ENCODE data around the gene ZNF613. TPM values are rescaled to one million over a fixed set of nuclear protein-coding genes. Genes with fewer than 3 reads are reported as not detected.
"Not testable (repeated sequence)": the region's sequence is repeated elsewhere in the genome, so short reads cannot be mapped to it uniquely, and the experiment has no call there.

The ZNF613 gene
- total RNA-seq, 1 donor from 2014 or later, result 5.5 TPM

DNA sequence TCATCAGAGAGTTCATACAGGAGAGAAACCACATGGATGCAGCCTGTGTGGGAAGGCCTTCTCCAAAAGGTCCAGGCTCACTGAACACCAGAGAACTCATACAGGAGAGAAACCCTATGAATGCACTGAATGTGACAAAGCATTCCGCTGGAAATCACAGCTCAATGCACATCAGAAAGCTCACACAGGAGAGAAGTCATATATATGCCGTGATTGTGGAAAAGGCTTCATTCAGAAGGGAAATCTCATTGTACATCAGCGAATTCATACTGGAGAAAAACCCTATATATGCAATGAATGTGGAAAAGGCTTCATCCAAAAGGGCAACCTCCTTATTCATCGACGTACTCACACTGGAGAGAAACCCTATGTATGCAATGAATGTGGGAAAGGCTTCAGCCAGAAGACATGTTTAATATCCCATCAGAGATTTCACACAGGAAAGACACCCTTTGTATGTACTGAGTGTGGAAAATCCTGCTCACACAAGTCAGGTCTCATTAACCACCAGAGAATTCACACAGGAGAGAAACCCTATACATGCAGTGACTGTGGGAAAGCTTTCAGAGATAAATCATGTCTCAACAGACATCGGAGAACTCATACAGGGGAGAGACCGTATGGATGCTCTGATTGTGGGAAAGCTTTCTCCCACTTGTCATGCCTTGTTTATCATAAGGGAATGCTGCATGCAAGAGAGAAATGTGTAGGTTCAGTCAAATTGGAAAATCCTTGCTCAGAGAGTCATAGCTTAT lies 17.7 kb downstream of the ZNF613 start:
- DNase-seq (ENCODE audit: low read depth), result no peak
- TF ChIP-seq, protein P1, sequence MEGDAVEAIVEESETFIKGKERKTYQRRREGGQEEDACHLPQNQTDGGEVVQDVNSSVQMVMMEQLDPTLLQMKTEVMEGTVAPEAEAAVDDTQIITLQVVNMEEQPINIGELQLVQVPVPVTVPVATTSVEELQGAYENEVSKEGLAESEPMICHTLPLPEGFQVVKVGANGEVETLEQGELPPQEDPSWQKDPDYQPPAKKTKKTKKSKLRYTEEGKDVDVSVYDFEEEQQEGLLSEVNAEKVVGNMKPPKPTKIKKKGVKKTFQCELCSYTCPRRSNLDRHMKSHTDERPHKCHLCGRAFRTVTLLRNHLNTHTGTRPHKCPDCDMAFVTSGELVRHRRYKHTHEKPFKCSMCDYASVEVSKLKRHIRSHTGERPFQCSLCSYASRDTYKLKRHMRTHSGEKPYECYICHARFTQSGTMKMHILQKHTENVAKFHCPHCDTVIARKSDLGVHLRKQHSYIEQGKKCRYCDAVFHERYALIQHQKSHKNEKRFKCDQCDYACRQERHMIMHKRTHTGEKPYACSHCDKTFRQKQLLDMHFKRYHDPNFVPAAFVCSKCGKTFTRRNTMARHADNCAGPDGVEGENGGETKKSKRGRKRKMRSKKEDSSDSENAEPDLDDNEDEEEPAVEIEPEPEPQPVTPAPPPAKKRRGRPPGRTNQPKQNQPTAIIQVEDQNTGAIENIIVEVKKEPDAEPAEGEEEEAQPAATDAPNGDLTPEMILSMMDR (conservative IDR thresholded peaks at IDR 0.05; ENCODE audit: low read depth, low read length), result no peak

DNA sequence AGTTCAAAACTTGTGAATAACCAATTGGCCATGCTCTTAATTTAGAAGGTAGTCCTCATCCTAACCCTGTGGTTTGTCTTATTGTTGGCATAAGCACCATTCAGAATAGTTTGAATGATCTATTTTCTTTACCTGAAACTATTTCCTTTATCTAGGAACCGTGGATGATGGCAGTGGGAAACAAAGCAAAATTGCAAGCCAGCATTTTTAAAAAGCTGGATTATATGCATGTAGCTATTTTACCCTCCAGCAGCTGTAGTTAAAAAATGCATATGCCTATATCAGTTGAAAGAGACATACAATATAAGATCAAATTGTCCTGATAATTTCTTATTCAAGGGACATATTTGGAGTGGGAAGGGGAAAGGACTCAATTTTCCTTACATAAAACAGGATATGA lies 19.3 kb downstream of the ZNF613 start:
- H3K4me3 ChIP-seq (ENCODE audit: low read depth, low read length), result no peak overlapping the region
- DNase-seq (ENCODE audit: low read depth), result no peak
- TF ChIP-seq, protein P1 (conservative IDR thresholded peaks at IDR 0.05; ENCODE audit: low read depth, low read length), result no peak

More for the DNA sequence above, 17.7 kb downstream of the ZNF613 start:
- no peak overlapping the region for H3K4me3 ChIP-seq (ENCODE audit: low read depth, low read length)

DNA sequence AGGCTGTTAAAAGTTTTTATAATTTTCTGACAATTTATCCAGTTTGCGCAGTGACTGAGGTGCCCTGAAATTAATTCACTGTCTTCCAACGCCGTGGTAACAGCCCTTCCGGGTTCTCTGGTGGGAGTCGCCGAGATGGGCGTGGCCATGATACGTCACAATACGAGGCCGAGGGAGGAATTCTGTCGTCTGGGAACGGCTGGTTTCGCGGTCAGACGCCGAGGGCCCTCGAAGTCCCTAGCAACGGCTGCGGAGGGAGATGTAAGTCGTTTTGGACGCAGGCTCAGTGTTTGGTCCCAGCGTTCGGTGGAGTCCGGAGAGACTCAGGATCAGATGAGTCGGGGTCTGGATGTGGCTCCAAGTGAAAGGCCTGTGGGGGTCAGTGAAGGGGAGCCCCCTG lies 21.7 kb downstream of the ZNF613 start:
- TF ChIP-seq, protein P1 (conservative IDR thresholded peaks at IDR 0.05; ENCODE audit: low read depth, low read length), result no peak
- DNase-seq (ENCODE audit: low read depth), result no peak
- H3K4me3 ChIP-seq (ENCODE audit: low read depth, low read length), result no peak overlapping the region

DNA sequence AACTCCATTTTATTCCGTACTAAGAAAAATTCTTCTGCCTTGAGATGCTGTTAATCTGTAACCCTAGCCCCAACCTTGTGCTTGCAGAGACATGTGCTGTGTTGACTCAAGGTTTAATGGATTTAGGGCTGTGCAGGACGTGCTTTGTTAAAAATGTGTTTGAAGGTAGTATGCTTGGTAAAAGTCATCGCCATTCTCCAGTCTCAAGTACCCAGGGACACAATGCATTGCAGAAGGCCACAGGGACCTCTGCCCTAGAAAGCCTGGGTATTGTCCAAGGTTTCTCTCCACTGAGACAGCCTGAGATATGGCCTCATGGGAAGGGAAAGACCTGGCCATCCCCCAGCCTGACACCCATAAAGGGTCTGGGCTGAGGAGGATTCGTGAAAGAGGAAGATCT lies 30.6 kb downstream of the ZNF613 start:
- DNase-seq (ENCODE audit: low read depth), result not testable (repeated sequence)

DNA sequence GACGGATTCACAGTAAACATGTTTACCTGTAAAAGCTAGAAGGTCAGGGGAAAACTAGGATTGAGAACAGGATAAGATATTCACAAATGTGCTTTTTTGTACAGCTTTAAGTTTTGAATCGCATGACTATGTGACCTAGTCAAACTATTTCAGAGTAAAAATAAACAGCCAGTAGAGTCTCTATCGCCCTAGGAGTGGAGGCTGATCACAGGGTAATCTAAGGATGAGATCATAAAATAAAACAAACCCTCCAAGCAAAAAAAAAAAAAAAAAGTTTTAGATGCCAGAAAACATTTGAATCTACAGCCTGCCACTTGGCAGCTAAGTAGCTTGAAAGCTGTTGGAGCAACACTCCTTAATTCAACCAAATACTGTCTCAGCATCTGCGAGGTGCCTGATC lies 32.5 kb downstream of the ZNF613 start:
- DNase-seq (ENCODE audit: low read depth), result no peak
- TF ChIP-seq, protein P1 (conservative IDR thresholded peaks at IDR 0.05; ENCODE audit: low read depth, low read length), result no peak

More for the DNA sequence above, 30.6 kb downstream of the ZNF613 start:
- not testable (repeated sequence) for H3K4me3 ChIP-seq (ENCODE audit: low read depth, low read length)

DNA sequence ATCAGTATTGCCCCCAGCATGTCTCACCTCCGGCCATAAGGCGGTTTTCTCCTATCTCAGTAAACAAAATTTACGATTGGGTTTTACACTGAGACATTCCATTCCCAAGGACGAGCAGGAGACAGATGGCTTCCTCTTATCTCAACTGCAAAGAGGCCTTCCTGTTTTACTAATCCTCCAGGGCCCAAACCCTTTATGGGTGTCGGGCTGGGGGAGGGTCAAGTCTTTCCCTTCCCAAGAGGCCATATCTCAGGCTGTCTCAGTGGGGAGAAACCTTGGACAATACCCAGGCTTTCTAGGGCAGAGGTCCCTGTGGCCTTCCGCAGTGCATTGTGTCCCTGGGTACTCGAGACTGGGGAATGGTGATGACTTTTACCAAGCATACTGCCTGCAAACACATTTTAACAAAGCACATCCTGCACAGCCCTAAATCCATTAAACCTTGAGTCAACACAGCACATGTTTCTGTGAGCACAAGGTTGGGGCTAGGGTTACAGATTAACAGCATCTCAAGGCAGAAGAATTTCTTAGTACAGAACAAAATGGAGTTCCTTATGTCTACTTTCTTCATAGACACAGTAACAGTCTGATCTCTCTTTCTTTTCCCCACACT lies 33.5 kb downstream of the ZNF613 start:
- not testable (repeated sequence) for DNase-seq (ENCODE audit: low read depth); H3K4me3 ChIP-seq (ENCODE audit: low read depth, low read length)

More for the DNA sequence above, 32.5 kb downstream of the ZNF613 start:
- no peak overlapping the region for H3K4me3 ChIP-seq (ENCODE audit: low read depth, low read length)

DNA sequence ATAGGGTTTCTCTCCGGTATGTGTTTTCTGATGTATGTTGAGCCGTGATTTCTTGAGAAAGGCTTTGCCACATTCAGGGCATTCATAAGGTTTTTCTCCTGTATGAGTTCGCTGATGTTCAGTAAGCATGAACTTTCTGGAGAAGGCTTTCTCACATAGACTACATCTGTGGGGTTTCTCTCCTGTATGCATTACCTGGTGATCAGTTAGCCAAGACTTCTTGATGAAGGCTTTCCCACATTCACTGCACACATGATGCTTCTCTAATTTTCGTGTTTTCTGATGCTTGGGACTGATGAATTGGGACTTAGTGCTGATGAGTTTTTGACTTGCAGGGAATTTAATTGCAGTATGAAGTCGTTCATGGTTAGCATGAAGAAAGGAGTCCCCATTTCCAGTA lies 38.3 kb downstream of the ZNF613 start:
- H3K4me3 ChIP-seq (ENCODE audit: low read depth, low read length), result no peak overlapping the region
- TF ChIP-seq, protein P1 (conservative IDR thresholded peaks at IDR 0.05; ENCODE audit: low read depth, low read length), result no peak
- DNase-seq (ENCODE audit: low read depth), result no peak

DNA sequence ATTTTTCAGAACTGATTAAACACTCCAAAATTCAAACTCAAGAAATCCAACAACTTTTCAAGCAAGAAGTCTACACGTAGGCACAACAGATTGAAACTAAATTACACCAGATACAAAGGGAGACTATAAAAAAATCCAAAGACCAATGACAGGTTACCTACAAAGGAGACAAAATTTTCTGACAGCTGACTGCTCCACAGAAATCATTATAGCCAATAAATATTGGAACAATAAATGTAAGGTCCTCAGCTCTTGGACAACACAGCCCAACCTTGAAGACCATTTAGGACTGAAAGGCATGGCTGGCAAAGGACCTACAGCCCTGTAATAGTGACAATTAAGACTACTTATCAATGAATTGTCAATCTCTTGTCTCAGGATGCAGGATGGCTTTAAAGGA lies 43.4 kb downstream of the ZNF613 start:
- TF ChIP-seq, protein P1 (conservative IDR thresholded peaks at IDR 0.05; ENCODE audit: low read depth, low read length), result no peak
- no peak for DNase-seq (ENCODE audit: low read depth)
- no peak overlapping the region for H3K4me3 ChIP-seq (ENCODE audit: low read depth, low read length)
